IMR-90 (cell line): ENCODE measurements around the gene ADD3. TPM values are rescaled to one million over a fixed set of nuclear protein-coding genes. Genes with fewer than 3 reads are reported as not detected.

Experiments
- ATAC-seq: fragments of 200-7000 bp; cut with Tn5 transposase; 2 replicates; pipeline ENCODE4 v1.9.1; 2020; ENCODE audit warnings: low read depth, mild to moderate bottlenecking, moderate library complexity
- BruUV-seq: library from RNA; stranded (reverse); fragments of 400-500 nt; replicated peaks from 2 replicates; lab custom pipeline; 2021; lab: Mats Ljungman, UMichigan
- CTCF ChIA-PET: fragments of 300-600 bp; formaldehyde crosslinking; extraction: SDS; loops from one replicate; lab custom pipeline; 2021; ENCODE audit warnings: antibody characterized with exemption; lab: Yijun Ruan, JAX
- POLR2A ChIA-PET: fragments of 300-600 bp; sonication (Branson Sonifier 250); formaldehyde crosslinking; loops from one replicate; lab custom pipeline; 2022; ENCODE audit warnings: antibody characterized with exemption; ENCODE audit not compliant: unreplicated experiment; lab: Charles Lee
- DNase-seq: peaks from one replicate; pipeline ENCODE4 v3.0.0; 2013
- H2AFZ ChIP-seq: replicated peaks from 2 replicates; pipeline ENCODE3; 2013; ENCODE audit warnings: low read length, mild to moderate bottlenecking; ENCODE audit not compliant: poor library complexity
- H2AK5ac ChIP-seq: 2 replicates; pipeline ENCODE4 v1.6.1; 2013; ENCODE audit warnings: low read depth, low read length, inconsistent platforms
- H2AK9ac ChIP-seq: replicated peaks from 2 replicates; pipeline ENCODE3; 2013; ENCODE audit warnings: mild to moderate bottlenecking, low read depth, low read length, moderate library complexity; ENCODE audit not compliant: poor library complexity
- H2BK120ac ChIP-seq: 2 replicates; pipeline ENCODE4 v1.6.1; 2013; ENCODE audit warnings: low read depth, low read length, inconsistent platforms
- H2BK15ac ChIP-seq: 3 replicates; pipeline ENCODE4 v1.6.1; 2013; ENCODE audit warnings: low read depth, low read length, inconsistent platforms
- H2BK20ac ChIP-seq: 2 replicates; pipeline ENCODE4 v1.6.1; 2013; ENCODE audit warnings: low read depth, mild to moderate bottlenecking, inconsistent platforms, low read length, moderate library complexity
- H2BK5ac ChIP-seq: 2 replicates; pipeline ENCODE4 v1.6.1; 2013; ENCODE audit warnings: mild to moderate bottlenecking, low read depth, low read length, inconsistent platforms; ENCODE audit not compliant: poor library complexity, severe bottlenecking
- H3K14ac ChIP-seq: replicated peaks from 2 replicates; pipeline ENCODE4 v1.6.1; 2013; ENCODE audit warnings: low read depth, low read length, inconsistent platforms
- H3K18ac ChIP-seq: 2 replicates; pipeline ENCODE4 v1.6.1; 2013; ENCODE audit warnings: low read depth, low read length, control low read depth
- H3K23ac ChIP-seq: 2 replicates; pipeline ENCODE4 v1.6.1; 2013; ENCODE audit warnings: low read depth, low read length, inconsistent platforms
- H3K27ac ChIP-seq: 2 replicates; pipeline ENCODE4 v1.5.1; 2013; ENCODE audit warnings: mild to moderate bottlenecking, control low read depth, low read length; ENCODE audit not compliant: insufficient read depth
- H3K27me3 ChIP-seq: 2 replicates; pipeline ENCODE4 v1.6.1; 2013; ENCODE audit warnings: low read length; ENCODE audit not compliant: control insufficient read depth, insufficient read depth
- H3K36me3 ChIP-seq: 2 replicates; pipeline ENCODE4 v1.6.1; 2013; ENCODE audit warnings: low read length, mixed read lengths; ENCODE audit not compliant: control insufficient read depth, insufficient read depth
- H3K4ac ChIP-seq: 2 replicates; pipeline ENCODE4 v1.6.1; 2013; ENCODE audit warnings: low read depth, low read length, inconsistent platforms
- H3K4me1 ChIP-seq: 2 replicates; pipeline ENCODE4 v1.6.1; 2013; ENCODE audit warnings: low read length, mixed read lengths; ENCODE audit not compliant: control insufficient read depth, insufficient read depth
- H3K4me2 ChIP-seq: 2 replicates; pipeline ENCODE4 v1.6.1; 2013; ENCODE audit warnings: low read depth, mild to moderate bottlenecking, control low read depth, low read length, moderate library complexity
- H3K4me3 ChIP-seq: 2 replicates; pipeline ENCODE4 v1.5.1; 2013; ENCODE audit warnings: low read depth, mild to moderate bottlenecking, control low read depth, low read length, moderate library complexity; ENCODE audit not compliant: insufficient read depth
- H3K56ac ChIP-seq: 2 replicates; pipeline ENCODE4 v1.6.1; 2013; ENCODE audit warnings: low read length, inconsistent platforms; ENCODE audit not compliant: insufficient read depth; ENCODE audit errors: extremely low read depth
- H3K79me1 ChIP-seq, 2 experiments: 2 replicates each; pipeline ENCODE4 v1.6.1; 2013; ENCODE audit warnings: low read length in 2 of 2, inconsistent platforms in 1 of 2, low read depth in 1 of 2
- H3K9ac ChIP-seq: 2 replicates; pipeline ENCODE4 v1.6.1; 2013; ENCODE audit warnings: low read depth, low read length, control low read depth
- H3K9me1 ChIP-seq: 2 replicates; pipeline ENCODE4 v1.6.1; 2013; ENCODE audit warnings: low read length, inconsistent platforms; ENCODE audit not compliant: insufficient read depth
- H3K9me3 ChIP-seq: 2 replicates; pipeline ENCODE4 v1.6.1; 2013; ENCODE audit warnings: low read length; ENCODE audit not compliant: control insufficient read depth, insufficient read depth
- H4K20me1 ChIP-seq: 2 replicates; pipeline ENCODE4 v1.6.1; 2013; ENCODE audit warnings: low read length, inconsistent platforms; ENCODE audit not compliant: insufficient read depth
- H4K5ac ChIP-seq: 2 replicates; pipeline ENCODE4 v1.6.1; 2013; ENCODE audit warnings: mild to moderate bottlenecking, low read depth, low read length, control low read depth
- H4K8ac ChIP-seq, 2 experiments: 2 replicates each; pipeline ENCODE4 v1.6.1; 2013; ENCODE audit warnings: low read depth in 2 of 2, low read length in 2 of 2, control low read depth in 1 of 2, inconsistent platforms in 1 of 2
- H4K91ac ChIP-seq: 2 replicates; pipeline ENCODE4 v1.6.1; 2013; ENCODE audit warnings: low read depth, low read length, inconsistent platforms; ENCODE audit not compliant: insufficient read depth
- BHLHE40 ChIP-seq: fragments of 150-350 bp; IDR thresholded peaks from 2 replicates; pipeline ENCODE4 v1.6.1; 2016; ENCODE audit warnings: mild to moderate bottlenecking, low read depth, low read length
- MAZ ChIP-seq: IDR thresholded peaks from 2 replicates; pipeline ENCODE4 v1.6.1; 2012; ENCODE audit warnings: low read depth, mild to moderate bottlenecking, low read length, improper control_type of control experiment, moderate library complexity, borderline replicate concordance
- RCOR1 ChIP-seq: IDR thresholded peaks from 2 replicates; pipeline ENCODE4 v1.6.1; 2012; ENCODE audit warnings: mild to moderate bottlenecking, low read length, improper control_type of control experiment; ENCODE audit not compliant: insufficient replicate concordance
- RFX5 ChIP-seq: IDR thresholded peaks from 2 replicates; pipeline ENCODE4 v1.8.0; 2012; ENCODE audit warnings: low read depth, mild to moderate bottlenecking, low read length, moderate library complexity
- WGBS, 2 experiments: methylation state at CpG; one replicate each; pipeline versions ENCODE4 v1.1.5 to v1.1.7; 2013; ENCODE audit warnings: missing lambda C conversion rate in 2 of 2; ENCODE audit not compliant: insufficient read length in 1 of 2; ENCODE audit errors: extremely low coverage in 2 of 2; 5-methylcytosine and 5-hydroxymethylcytosine counted together
- dilution Hi-C: fragments of 300-500 bp; cut with HindIII; formaldehyde crosslinking; loops from one replicate; pipeline ENCODE4 v1.14.3; 2018; ENCODE audit warnings: low sequenced_read_pairs; ENCODE audit not compliant: unreplicated experiment
- in situ Hi-C: fragments of 300-500 bp; cut with MboI; formaldehyde crosslinking; loops from 3 replicates; pipeline ENCODE4 v1.14.3; 2019; ENCODE audit warnings: low sequenced_read_pairs, inconsistent platforms, mixed read lengths
- intact Hi-C: fragments of 100-400 bp; cut with micrococcal nuclease; formaldehyde crosslinking; loops from 2 replicates; pipeline ENCODE4 v1.10.0; 2022
- polyA plus RNA-seq, 3 experiments: library from polyadenylated mRNA; depleted of rRNA; stranded (reverse); fragments of >200 nt; gene quantifications; 2 replicates each; pipeline ENCODE4 v1.2.3, GENCODE V29; 2012; ENCODE audit warnings: low replicate concordance in 1 of 3
- total RNA-seq: library from RNA; depleted of rRNA; stranded (reverse); fragments of >200 nt; gene quantifications from 2 replicates; pipeline ENCODE4 v1.2.3, GENCODE V29; 2012

Gene ADD3
- total and polyA plus RNA-seq, 2 of the 4 experiments (the other 2 are of a cell fraction): 138 to 212 TPM

DNA sequence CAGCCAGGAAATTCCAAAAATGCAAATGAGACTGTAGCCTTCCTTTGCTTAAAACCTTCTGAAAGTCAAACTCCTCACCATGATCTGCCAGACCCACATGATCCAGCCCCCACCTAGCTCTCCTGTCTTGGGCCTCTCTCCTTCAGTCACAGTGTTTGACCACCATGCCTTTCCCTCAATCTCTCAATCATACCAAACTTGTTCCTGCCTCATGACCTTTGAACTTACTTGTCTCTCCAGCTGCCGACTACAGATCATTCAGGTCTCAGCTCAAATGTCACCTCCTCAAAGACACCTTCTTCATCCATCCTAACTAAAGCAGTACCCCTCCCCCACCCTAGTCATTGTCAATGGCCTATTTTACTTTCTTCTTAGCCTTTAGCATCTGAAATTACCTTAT, 9.3 kb upstream of the ADD3 start:
- CTCF ChIA-PET: no interaction called here
- POLR2A ChIA-PET: no interaction called here
- WGBS, 2 experiments: no CpG with 5 or more reads among the region's 1 CpG

More for the DNA sequence above, 9.3 kb upstream of the ADD3 start:
- Histone ChIP-seq H3K56ac (no peak overlapping the region), H4K5ac (no peak overlapping the region), H2BK15ac (no peak overlapping the region), H2AK5ac (0 out of 2 replicates have a peak overlapping the region, but pooled peaks have one; percentile 21), H3K14ac (no peak overlapping the region), H3K27me3 (no peaks in the 10 kb centered on the region), H3K18ac (no peak overlapping the region), H3K79me1 (no peaks in the 10 kb centered on the region), H3K9me3 (no peaks in the 10 kb centered on the region), H2BK20ac (no peak overlapping the region; the same call in 1 of the 2 replicates), H4K20me1 (no peaks in the 10 kb centered on the region), H2AK9ac (no peak overlapping the region), H4K8ac (no peak overlapping the region), H2BK120ac (no peak overlapping the region), H3K4me2 (no peak overlapping the region), H3K9ac (no peak overlapping the region), H3K27ac (no peak overlapping the region), H2BK5ac (no peak overlapping the region), H3K4me3 (no peak overlapping the region), H3K4me1 (0 out of 2 replicates have a peak, but pooled peaks cover 1% of the 10 kb centered on the region), H3K36me3 (no peaks in the 10 kb centered on the region), H4K91ac (no peak overlapping the region), H3K9me1 (no peaks in the 10 kb centered on the region; the same call in 1 of the 2 replicates), H2AFZ (no peak overlapping the region), H3K4ac (no peak overlapping the region), H3K23ac (no peak overlapping the region)
- ATAC-seq: no peak
- BruUV-seq: no TSS peak
- in situ Hi-C loops (no loop called here), dilution Hi-C loops (no loop called here), intact Hi-C loops (no loop called here)
- DNase-seq: no peak
- TF ChIP-seq RFX5 (no peak), BHLHE40 (no peak), MAZ (no peak), RCOR1 (no peak)
